ENCODE measurements around the gene FLRT1.
"Not testable (repeated sequence)": the region's sequence is repeated elsewhere in the genome, so short reads cannot be mapped to it uniquely, and the experiment has no call there.

Gene FLRT1

DNA sequence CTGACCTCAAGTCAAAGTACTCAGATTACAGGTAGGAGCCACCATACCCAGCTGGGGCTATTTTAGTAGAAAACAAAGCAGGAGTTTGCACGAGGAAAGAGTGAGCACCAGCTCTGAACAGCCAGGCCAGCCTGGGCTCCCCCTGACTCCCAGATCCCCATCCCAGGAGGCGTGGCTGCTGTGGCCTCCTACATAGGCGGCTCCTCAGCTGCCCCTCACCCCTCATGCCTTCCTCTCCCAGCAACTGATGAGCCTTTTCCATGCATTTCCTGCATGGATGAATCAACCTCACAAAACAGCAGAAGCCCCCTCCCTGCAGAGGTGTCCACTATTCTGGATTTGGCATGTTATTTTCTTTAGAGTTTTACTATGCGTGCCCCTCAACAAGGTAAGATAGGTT, 10.5 kb upstream of the FLRT1 start:
- no peak for DNase-seq (ENCODE audit: low read depth)

DNA sequence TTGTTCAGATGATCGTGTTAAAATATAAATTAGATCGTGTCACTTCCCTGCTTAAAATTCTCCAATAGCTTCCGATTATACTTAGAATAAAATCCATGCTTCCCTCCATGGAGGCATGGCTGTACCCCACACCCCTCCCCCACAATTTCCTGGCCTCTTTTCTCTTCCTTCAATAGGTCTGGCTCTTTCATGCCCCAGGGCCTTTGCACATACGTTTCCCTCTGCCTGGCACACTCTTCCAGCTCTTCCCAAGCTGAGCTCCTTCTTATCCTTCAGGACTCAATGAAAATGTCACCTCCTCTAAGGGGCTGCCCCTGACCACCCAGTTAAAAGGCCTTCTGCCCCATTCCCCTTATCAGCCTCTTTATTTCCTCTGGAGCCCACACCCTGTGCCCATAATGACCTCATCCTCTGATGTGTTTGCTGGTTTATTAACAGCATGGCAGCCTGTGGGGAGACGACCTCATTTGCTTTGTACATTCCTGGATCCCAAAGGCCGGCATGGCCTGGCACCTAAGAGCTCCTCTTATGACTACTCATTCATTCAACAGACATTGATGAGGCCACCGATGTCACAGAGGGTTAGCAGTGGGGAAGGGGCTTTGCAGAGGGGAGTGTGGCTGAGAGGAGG, 9.0 kb upstream of the FLRT1 start:
- DNase-seq (ENCODE audit: low read depth), result no peak

DNA sequence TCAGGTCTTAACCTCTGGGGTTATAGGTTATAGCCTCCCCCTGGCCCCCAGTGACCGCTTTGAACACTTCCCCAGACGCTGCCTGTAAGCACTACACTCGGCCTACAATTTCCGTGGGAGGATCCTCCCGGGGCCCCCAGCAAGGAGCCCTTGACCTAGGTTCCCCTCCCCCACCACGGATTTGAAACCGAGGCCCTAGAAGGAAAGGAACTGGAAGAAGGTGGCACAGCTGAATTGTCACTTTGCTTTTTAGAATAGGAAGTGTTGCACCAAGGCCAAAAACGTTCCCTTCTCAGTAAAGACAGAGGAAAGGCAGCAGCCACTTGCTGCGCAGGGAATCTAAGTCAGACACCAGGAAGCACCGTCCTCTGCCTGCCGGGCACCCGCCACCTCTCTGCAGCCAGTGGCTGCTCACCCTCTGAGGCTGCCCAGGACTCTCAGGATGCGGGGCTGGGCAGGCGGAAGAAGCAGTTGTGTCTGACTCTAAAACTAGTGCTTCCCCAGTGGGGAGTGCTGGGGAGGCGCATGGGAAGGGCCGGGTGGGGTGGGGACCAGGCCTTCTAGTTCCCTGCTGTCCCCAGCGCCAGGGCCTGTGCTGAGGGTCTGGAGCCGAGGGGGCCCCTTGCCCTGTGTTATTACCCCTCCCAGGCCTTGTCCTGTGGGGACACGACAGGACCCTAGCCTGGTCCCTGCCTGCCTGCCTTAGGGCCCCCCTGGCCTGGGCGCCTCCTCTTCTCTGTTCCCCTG, 7.9 kb upstream of the FLRT1 start:
- DNase-seq (ENCODE audit: low read depth), result no peak

DNA sequence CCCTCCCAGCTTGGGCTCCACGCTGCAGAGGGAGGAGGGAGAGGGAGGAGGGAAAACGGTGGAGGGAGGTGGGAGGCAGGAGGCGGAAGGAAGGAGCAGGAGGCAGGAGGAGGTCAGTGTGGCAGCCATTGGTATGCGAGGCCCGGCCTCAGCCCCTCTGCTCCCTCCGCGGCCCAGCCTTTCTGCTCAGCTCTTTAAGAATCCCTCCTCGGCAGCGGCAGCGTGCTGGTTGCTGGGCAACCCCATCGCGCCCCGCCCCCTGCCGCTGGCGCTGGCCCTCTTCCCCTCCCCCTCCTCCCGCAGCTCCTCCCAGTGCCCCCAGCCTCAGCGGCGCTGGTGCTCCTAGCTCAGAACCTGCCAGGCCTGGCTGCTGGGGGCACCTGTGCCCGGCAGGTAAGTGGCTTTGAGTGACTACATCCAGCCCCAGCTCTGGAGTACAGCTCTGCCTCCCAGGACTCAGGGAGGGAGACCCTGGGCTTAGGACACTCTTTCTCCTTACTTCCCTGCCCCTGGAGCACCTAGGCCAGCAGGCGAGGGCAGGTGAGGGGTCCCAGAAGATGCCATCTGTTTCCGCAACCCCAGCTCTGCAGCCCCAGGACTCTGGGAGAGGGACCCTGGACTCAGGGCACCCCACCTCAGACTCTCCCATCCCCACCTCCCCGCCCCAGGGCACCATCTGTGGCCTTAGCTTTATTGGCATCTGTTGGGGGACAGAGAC, 7.2 kb upstream of the FLRT1 start:
- DNase-seq (ENCODE audit: low read depth), result no peak

DNA sequence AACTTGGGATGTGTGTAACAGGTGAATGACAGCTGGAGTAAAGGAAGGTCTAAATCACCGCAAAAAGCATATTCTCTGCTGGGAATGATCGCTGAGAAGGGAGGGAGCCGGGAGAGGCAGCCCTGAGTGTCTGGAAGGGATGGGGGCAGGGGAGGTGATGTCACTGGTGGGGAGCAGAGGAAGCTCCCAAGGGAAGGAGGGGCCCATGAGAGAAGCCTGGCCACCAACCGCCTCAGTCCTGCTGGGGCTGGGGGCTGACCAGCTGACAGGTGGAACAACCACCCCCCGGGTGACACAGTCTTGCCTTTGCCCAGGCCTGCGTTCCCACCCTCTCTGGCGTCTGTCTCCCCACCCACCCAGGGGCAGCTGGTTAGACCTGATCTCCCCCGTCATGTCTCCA, 6.0 kb upstream of the FLRT1 start:
- no peak for DNase-seq (ENCODE audit: low read depth)

DNA sequence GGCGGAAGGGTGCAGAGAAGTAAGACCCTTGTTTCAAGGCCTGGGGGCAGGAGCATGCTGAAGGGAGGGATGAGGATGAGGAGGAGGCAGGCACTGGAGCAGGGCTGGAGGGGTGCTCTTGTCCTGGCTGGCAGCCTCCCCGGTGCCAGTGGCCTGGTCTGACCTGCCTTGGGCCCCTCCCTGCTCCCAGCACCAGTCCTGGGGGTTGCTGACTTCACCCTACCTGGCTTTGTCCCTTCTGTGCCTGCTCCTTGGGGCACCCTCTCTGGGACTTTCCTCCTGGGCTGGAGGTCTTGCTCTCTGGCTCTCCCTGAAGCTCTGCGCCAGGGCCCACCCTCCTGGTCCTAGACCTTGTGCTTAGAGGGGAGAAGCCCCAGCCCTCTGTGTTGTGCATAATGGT, 4.7 kb upstream of the FLRT1 start:
- no peak for DNase-seq (ENCODE audit: low read depth)

DNA sequence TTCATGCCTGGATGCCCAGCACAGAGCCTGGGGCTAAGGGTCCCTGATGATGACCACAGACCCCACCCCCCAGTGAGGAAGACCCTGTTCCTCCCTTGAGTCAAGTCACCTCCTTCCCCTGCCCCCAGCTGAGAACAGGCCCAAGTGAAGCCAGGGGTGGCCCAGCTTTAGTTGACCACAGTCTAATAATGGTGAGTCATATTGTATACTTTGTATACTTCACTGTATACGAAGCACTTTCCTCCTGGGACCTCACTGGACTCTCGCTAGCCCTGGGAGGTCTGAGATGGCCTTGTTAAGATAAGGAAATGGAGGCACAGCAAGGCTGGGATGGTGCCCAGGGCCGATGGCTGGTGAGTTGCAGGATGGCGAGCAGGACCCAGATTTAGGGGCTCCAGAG, 3.7 kb upstream of the FLRT1 start:
- DNase-seq (ENCODE audit: low read depth), result peak; percentile 20

DNA sequence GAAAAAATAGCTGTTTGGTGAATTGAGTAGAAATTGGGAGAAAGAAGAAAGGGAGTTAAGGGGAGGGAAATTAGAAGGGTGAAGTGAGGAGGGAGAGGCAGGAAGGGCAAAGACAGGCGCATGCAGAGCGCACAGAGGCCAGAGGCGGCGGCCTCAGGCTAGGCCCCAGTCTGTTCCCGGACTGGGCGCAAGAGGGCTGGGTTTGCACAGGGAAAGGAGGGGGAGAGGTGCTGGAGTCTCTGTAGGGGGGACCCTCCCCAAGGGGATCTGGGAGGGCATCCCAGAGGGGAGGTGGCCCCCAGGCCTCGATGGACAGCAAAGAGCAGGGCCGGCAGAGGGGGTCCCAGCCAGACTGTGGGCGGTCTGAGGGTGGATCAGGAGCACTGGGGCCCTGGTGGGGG, 1.3 kb upstream of the FLRT1 start:
- DNase-seq (ENCODE audit: low read depth), result no peak

DNA sequence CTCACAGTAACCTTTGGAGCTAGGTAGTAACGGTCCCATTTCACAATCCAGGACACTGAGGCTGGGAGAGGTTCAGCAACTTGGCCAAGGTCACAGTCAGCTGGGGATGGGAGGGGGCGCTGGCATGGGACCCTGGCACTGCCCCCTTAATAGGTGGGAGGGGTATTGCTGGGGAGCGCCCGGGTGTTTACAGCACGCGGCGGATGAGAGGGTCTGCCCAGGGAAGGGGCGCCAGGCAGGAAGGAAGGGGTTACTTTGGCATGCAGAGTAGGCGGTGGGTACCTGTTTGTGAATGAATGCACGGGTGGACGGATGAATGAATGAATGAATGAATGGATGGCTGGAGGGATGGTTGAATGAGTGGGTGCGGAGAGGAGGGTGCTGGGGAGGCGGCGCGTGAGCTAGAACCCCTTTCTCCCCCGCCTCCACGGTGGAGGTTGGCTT, 628 bp upstream of the FLRT1 start:
- DNase-seq (ENCODE audit: low read depth), result no peak

DNA sequence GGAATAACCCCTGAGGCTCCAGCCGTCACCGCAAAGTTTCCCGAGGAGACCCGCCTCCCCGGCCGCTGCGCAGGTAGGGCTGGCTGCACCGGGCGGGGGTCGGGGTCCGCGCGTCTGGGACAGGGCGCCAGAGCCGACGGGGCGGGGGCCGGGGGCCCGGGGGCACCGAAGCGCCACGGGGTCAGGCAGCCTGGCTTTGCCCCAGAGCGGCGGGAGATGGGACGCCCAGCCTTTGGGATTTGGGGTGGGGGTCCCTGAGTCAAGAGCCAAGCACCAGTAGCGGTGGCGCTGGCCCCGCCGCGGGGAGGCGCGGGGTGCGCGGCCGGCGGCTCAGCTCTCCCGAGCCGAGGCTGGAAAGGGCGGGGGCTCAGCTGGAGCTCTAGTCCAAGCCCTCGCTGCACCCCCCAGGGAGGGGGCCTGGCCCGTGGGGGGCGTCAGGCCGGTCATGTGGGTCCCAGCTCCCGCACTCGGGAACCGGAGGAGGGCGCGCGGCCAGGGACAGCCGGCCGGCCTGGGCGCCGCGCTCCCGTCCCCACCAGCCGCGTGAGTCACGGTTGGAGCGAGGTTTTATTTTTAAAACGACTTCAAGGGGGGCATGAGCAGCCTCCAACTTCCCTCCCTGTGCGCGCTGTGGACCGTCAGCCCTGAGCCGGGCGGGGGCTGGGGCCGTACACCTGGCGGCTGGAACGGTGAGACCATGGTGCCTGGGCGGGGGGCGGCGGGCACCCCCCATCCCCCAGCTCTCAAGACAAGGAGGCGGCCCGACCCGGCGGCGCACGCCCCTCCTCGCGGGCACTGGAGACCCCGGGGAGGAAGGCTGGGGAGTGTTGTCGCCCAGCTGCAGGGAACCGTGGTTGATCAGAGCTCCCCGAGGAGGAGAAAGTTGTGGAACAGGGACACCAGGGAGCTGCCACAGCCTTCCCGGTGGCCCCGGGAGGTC, 626 bp downstream of the FLRT1 start:
- peak; percentile 36 for DNase-seq (ENCODE audit: low read depth)

DNA sequence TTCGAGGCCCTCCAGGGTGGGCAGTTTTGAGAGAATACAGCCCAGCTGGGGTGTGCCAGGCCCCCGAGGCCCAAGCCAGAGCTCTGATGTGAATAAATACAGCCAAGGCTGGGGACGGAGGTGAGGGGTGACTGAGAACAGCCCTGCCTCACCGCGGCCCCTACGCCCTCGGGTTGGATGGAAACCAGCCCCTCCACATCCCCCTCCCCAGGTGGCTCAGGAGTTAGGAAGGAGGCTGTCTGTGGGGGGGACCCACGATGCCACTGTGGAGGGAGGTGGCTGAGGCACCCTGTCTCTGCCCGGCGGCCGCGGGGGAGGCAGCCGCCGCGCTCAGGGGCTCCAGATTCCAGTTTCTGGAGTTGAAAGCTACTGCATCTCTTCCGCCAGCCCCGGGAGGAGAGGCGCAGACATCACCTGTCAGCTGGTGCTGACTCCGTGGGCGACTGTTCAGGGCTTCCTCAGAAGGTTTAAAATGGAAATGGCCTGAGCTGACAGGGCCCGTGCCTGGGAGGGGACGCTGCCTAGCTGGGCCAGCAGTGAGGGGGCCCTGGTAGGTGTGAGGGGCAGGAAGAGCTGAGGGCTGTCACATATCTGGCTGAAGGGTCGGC, 1.4 kb downstream of the FLRT1 start:
- no peak for DNase-seq (ENCODE audit: low read depth)

DNA sequence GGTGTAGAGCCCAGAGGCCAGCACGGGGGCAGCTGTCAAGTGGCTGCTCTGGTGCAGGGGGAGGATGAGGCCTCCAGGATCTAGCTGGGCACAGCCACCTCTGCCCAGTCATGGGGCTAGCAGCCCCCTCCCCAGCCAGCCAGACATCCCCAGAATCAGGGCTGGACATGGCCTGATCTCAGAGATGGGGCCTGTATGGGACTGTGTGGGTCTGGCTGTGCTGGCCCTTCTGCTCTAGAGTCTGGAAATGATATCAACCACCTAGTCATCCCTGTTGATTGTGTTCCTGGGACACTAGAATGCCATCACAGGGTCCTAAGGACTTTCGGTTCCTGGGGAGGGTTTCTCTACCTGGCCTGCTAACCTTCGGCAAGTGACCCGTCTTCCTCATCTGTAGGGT, 2.8 kb downstream of the FLRT1 start:
- DNase-seq (ENCODE audit: low read depth), result no peak

DNA sequence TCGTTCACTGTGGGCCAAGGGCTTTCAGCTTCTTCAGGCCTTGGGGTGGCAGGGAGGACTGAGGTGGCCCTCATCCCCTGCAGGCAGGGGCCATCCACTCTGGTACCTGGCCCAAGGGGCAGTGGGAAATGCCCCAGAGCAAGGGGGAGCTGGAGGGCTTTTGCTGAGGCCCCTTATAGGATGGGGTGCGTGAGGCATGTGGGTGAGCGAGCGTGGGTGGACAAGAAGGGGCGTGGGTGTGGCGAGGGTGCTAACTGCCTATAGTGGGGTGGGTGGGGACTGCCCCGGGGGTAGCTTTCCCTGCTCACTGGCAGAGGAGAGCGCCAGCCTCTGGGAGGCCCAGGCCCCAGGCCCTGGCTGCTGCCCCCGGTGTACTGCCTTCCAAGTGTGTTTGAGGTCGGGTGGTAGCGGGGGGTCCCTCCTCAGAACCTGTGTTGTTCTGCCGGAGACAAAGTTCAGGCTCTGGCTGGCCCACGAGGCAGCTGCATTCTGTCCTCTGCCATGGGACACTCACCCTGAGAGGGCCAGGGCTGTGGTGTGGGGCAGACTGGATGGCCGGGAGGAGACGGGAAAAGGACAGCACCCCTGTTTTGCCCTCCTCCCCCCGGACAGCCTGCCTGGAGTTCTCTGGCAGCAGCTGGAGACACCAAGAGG, 3.4 kb downstream of the FLRT1 start:
- DNase-seq (ENCODE audit: low read depth), result no peak

DNA sequence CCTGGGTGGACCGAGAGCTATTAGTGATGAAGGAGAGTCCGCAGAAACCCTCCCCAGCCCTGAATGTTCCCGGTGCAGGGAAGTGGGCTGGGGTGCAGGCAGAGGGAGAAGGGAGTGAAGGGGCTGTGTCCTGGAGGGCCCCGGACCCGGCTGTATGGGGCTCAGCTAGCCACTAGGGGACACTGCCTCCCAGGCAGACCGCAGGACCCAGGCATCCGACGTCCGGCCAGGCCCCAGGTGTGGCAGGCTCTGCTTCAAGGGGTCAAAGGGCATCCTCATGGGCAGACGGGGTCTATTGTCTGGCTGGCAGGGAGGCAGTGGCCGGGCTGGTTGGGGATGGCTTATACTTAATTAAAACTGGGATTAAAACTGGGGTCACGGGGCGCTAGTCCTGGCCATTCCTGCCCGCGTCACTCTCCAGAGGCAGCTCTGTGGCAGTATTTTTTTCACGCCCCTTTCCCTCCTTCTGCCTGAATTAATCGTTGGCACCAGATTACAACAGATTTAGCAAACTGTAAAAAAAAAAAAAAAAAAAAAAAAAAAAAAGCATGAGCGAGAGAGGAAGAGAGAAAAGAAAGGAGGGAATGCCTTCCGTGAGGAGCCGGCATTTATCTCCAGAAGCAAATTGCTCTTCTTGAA, 5.1 kb downstream of the FLRT1 start:
- no peak for DNase-seq (ENCODE audit: low read depth)

DNA sequence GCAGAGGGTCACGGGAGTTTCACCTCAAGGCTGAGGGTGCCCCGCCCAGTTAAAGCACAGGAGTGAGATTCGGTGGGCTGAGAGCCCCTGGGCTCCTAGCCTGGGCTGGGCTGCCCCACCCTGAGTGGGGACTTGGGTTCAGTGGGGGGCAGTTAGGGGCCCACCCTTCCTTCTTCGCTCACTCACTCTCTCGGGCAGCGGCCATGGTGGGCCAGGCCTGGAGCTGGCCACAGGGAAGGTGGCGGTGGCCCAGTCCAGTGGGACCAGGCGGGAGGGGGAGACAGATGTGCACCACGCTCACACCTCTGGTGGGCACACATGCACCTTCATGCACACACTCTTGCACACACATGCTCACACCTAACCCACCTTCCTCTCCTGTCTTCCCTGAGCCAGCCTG, 6.1 kb downstream of the FLRT1 start:
- no peak for DNase-seq (ENCODE audit: low read depth)

DNA sequence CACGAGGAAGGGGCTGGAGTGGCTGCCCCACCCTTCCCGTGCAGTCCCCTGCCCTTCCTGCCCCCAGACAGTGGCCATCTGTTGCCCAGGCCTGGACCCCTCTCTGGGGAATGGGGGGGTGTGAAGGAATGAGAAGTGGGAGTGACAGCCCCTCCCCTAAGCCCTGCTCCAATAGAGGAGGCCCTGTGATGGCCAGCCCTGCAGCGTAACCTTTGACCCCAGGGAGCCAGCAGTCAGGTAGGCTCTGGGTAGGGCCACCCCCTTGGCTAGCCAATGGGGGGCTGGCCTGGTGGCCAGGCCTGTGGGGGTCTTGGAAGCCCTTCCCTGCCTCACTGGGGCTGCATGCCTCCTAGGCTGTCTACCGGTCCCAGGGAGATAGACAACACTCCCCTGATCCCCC, 6.6 kb downstream of the FLRT1 start:
- no peak for DNase-seq (ENCODE audit: low read depth)

DNA sequence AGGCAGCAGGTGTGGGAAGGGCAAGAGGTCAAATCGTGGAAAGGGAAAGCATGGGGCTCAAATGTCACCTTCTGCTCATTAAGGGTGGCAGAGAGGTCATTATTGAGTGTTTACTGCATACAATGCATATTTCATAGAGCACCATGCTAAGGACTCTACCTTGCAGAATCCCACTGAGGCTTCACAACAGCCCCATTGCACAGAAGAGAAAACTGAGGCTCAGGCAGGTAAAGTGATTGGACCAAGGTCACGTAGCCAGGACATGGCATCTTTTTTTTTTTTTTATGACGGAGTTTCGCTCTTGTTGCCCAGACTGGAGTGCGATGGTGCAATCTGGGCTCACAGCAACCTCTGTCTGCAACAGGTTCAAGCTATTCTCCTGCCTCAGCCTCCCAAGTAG, 7.8 kb downstream of the FLRT1 start:
- DNase-seq (ENCODE audit: low read depth), result no peak

DNA sequence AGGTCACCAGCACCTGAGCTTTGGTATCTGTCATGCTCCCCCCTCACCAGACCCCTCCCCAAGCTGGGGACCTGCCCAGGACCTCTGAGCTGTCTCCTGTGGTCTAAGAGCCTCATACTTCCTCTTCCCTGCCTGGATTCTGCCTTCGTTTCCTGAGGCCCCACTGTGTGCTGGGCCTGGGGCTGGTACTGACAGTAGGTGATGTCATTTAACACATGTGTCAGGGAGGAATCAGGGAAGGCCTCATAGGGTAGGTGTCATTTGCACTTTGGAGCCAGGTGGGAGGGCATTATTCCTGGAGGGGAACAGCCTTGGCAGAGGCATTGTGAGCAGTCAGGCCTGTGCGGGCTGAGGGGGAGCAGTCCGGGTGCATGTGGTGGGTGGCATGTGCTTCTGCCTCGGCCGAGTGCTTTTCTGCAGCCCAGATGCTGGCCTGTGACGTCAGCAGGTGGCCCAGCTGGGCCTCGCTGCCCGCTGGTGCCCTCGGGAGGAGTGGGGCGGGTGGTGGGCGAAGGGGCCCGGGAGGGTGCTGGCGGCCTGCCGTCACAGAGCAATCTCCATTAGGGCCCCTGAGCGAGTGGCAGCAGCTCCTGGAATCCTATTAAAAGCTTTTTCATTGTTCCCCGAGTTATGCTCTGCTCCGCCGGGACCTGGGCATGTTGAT, 9.1 kb downstream of the FLRT1 start:
- no peak for DNase-seq (ENCODE audit: low read depth)

DNA sequence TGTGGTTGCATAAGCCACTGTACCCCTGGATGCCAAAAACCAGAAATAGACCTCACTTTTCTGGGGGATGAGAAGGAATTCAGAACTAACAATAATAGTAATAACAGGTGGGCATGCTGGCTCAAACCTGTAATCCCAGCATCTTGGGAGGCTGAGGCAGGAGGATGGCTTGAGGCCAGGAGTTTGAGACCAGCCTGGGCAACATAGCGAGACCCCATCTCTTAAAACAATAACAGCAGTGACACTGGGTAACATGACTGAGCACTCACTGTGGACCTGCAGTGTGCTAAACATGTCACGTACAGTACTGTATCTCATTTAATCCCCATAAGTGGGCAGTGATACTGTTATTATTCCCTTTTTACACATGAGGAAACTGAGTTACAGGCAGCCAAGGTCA, 10.0 kb downstream of the FLRT1 start:
- DNase-seq (ENCODE audit: low read depth), result no peak

DNA sequence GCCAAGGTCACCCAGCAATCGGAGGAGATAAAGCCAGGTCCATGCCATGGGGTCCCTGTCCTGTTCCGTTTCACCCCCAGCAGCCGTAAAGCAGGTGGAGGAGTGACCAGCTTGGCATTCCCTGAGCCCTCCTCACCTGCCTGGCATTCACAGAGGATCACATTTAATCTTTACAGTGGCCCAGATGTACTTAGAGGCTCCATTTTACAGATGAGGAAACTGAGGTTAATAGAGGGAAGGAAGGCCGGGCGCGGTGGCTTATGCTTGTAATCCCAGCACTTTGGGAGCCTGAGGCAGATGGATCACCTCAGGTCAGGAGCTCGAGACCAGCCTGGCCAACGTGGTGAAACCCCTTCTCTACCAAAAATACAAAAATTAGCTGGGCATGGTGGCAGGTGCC, 11.6 kb downstream of the FLRT1 start:
- DNase-seq (ENCODE audit: low read depth), result not testable (repeated sequence)
